ENCODE results near the gene TAS1R2. TPM values are rescaled to one million over a fixed set of nuclear protein-coding genes. Genes with fewer than 3 reads are reported as not detected.

The TAS1R2 gene
- total and polyA plus RNA-seq, 9 of the 15 experiments (the other 6 are each of a cell fraction or from before 2014, with no cell fraction given), result not detected

DNA sequence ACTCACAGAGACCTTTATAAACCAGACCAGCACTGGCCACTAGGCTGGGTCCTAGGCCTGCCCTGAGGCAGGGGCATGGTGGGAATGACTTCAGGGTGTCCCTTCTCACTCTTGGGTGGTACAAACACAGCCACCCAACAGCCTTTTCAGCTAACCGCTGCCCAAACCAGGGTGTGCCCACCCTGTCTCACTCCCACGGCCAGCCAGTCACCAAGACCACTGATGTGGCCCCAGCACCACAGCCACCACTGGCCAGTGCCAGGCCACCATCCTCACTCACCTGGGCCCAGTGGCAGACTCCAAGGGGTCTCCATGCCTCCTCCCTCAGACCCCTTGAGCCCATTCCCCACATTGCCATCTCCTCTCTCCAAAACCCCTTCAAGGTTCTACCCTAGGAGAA lies 27.8 kb downstream of the TAS1R2 start (continued):
- TF ChIP-seq PCBP1 (IDR thresholded peaks at IDR 0.05; ENCODE audit: low read depth, low read length, poor library complexity, severe bottlenecking) (no peak), ZSCAN32 (CRISPR knock-in tag; IDR thresholded peaks at IDR 0.05) (no peak), ZNF354B (CRISPR knock-in tag; IDR thresholded peaks at IDR 0.05) (no peak)

DNA sequence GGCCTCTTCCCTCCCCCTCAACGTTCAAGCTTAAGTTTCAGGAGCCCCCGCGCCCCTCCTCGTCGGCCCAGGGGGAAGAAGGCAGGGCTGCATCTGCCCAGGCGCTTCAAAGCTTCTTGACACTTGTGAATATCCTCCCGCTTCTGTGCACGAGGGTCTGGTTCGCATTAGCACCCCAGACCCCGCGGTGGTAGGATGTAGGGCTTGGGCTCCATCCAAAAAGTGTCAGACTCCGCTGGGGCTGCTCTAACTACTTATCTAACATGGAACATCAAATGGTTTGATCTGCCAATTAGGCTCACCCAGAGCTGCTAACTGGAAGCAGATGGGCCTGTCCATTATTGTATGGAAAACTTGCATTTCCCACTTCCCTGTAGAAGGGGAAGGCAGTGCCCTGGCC lies 28.9 kb downstream of the TAS1R2 start:
- Histone ChIP-seq H3K4me3 (no peak overlapping the region), H3K4me1 (replicated peaks in 1 of 2; ENCODE audit: control insufficient read depth in 2 of 2, insufficient read depth in 2 of 2, low read length in 2 of 2) (no peaks in the 10 kb centered on the region), H3K27me3 (ENCODE audit: control insufficient read depth in 2 of 2, insufficient read depth in 2 of 2, low read length in 2 of 2) (peaks cover 2 to 21% of the 10 kb centered on the region in 2 experiments; a peak in 4 of 5 replicates), H3K9ac (ENCODE audit: insufficient read depth in 1 of 2, low read depth in 2 of 2, low read length in 2 of 2) (no peak overlapping the region), H3K36me3 (ENCODE audit: control insufficient read depth, insufficient read depth, low read length) (no peaks in the 10 kb centered on the region), H3K27ac (ENCODE audit: extremely low read depth, low read depth, low read length) (no peak overlapping the region), H2AFZ (ENCODE audit: low read depth, low read length) (no peak overlapping the region), H3K9me3 (replicated peaks; ENCODE audit: control insufficient read depth, insufficient read depth, low read depth, low read length) (no peaks in the 10 kb centered on the region), H3K79me2 (ENCODE audit: control insufficient read depth, insufficient read depth, low read length) (no peaks in the 10 kb centered on the region), H3K9me1 (ENCODE audit: control insufficient read depth, insufficient read depth, low read length) (no peaks in the 10 kb centered on the region), H3K4me2 (ENCODE audit: insufficient read depth, low read length) (no peak overlapping the region), H4K20me1 (replicated peaks; ENCODE audit: control insufficient read depth, insufficient read depth, low read length) (no peaks in the 10 kb centered on the region)
- ChIA-PET POLR2A (interaction anchor here (1.2 kb wide), 1 partner anchor 9 kb away, joined by 3 read pairs; no protein-coding TSS in a partner anchor), CTCF (ENCODE audit: low intra/inter-chr PET ratio) (no interaction called here)
- FAIRE-seq (no peak), ATAC-seq (no peak), DNase-seq (ENCODE audit: extremely low read depth in 1 of 4, low spot score in 3 of 4) (no peak)
- TF ChIP-seq ESRRA (IDR thresholded peaks at IDR 0.05; ENCODE audit: borderline replicate concordance, low read depth), result no peak
- intact Hi-C loops (cut with micrococcal nuclease), result no loop called here
- BruUV-seq (replicated peaks), result no TSS peak
- in situ Hi-C loops (cut with MboI), result no loop called here
- WGBS (ENCODE audit: insufficient coverage, low coverage, missing lambda C conversion rate), result 2% methylated on average over 11 of the region's 12 CpGs

DNA sequence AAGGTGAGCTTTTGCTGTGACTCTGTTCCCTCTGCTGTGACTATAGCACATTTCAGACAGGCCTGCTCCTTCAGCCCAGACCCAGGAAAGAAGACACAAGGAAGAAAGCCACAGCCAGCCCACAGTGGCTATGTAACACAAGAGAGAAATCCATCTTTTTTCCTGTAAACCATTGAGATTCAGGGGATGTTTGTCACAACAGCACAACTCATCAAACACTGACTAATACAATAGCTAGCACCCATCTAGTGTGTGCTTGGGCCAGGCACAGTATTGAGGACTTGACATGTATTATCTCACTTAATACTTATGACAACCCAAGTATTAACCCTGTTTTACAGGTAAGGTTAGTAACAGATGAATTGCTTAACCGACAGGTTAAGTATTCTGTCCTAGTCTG lies 29.8 kb downstream of the TAS1R2 start:
- no peak for ATAC-seq
- H3K4me2 ChIP-seq (ENCODE audit: insufficient read depth, low read length), result no peak overlapping the region
- WGBS (ENCODE audit: insufficient coverage, low coverage, missing lambda C conversion rate), result 0% methylated on average over 1 of the region's 1 CpG
- H3K27ac ChIP-seq (ENCODE audit: extremely low read depth, low read depth, low read length), result no peak overlapping the region
- H3K36me3 ChIP-seq (ENCODE audit: control insufficient read depth, insufficient read depth, low read length), result no peaks in the 10 kb centered on the region
- no peak overlapping the region for H3K9ac ChIP-seq (ENCODE audit: insufficient read depth in 1 of 2, low read depth in 2 of 2, low read length in 2 of 2)
- H2AFZ ChIP-seq (ENCODE audit: low read depth, low read length), result no peak overlapping the region
- ChIA-PET CTCF (ENCODE audit: low intra/inter-chr PET ratio) (no interaction called here), POLR2A (interaction anchor here (0.7 kb wide), 1 partner anchor 583 kb away, joined by 4 read pairs; no protein-coding TSS in a partner anchor)
- H3K27me3 ChIP-seq (ENCODE audit: control insufficient read depth in 2 of 2, insufficient read depth in 2 of 2, low read length in 2 of 2), result peaks cover 0 to 15% of the 10 kb centered on the region in 2 experiments; a peak in 3 of 5 replicates
- in situ Hi-C loops (cut with MboI) (no loop called here), intact Hi-C loops (cut with micrococcal nuclease) (no loop called here)
- no peaks in the 10 kb centered on the region for H3K79me2 ChIP-seq (ENCODE audit: control insufficient read depth, insufficient read depth, low read length)
- TF ChIP-seq, protein P1, sequence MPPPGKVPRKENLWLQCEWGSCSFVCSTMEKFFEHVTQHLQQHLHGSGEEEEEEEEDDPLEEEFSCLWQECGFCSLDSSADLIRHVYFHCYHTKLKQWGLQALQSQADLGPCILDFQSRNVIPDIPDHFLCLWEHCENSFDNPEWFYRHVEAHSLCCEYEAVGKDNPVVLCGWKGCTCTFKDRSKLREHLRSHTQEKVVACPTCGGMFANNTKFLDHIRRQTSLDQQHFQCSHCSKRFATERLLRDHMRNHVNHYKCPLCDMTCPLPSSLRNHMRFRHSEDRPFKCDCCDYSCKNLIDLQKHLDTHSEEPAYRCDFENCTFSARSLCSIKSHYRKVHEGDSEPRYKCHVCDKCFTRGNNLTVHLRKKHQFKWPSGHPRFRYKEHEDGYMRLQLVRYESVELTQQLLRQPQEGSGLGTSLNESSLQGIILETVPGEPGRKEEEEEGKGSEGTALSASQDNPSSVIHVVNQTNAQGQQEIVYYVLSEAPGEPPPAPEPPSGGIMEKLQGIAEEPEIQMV (tag; conservative IDR thresholded peaks at IDR 0.05; ENCODE audit: low read depth), result no peak
- TF ChIP-seq ZNF12 (CRISPR knock-in tag; IDR thresholded peaks at IDR 0.05), result peak; percentile 58; the same call in 1 of the 2 replicates
- FAIRE-seq, result peak; percentile 40
- no peaks in the 10 kb centered on the region for H3K9me3 ChIP-seq (replicated peaks; ENCODE audit: control insufficient read depth, insufficient read depth, low read depth, low read length)
- no peak for DNase-seq (ENCODE audit: extremely low read depth in 1 of 4, low spot score in 3 of 4)
- H3K9me1 ChIP-seq (ENCODE audit: control insufficient read depth, insufficient read depth, low read length), result no peaks in the 10 kb centered on the region
- no peaks in the 10 kb centered on the region for H4K20me1 ChIP-seq (replicated peaks; ENCODE audit: control insufficient read depth, insufficient read depth, low read length)
- no peak overlapping the region for H3K4me3 ChIP-seq
- no peaks in the 10 kb centered on the region for H3K4me1 ChIP-seq (replicated peaks in 1 of 2; ENCODE audit: control insufficient read depth in 2 of 2, insufficient read depth in 2 of 2, low read length in 2 of 2)
- BruUV-seq (replicated peaks), result no TSS peak
